Measurements from ENCODE around the gene RABL2B.

RABL2B gene

DNA sequence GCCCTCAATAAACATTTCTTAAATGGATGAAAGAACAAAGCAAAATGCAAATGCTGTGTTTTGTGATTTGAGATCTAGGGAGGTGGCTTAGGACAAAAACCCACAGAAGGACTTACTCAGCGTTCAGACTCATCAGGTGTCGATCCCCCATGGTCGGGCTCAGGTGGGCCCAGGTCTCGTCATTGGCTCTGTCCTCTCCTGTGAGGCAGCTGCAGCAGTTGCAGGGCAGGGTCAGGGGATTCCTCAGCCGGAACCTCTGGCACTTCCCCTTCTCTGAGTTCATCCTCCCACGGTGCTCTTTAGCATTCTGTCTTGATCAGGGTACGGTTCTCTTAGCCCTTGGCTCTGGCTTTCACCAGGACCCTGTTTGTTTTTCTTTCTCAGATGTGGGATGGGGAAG, 59.4 kb downstream of the RABL2B start:
- H3K4me3 ChIP-seq (ENCODE audit: low read depth, low read length) = no peak overlapping the region
- DNase-seq (ENCODE audit: low read depth) = no peak
- TF ChIP-seq, protein P1, sequence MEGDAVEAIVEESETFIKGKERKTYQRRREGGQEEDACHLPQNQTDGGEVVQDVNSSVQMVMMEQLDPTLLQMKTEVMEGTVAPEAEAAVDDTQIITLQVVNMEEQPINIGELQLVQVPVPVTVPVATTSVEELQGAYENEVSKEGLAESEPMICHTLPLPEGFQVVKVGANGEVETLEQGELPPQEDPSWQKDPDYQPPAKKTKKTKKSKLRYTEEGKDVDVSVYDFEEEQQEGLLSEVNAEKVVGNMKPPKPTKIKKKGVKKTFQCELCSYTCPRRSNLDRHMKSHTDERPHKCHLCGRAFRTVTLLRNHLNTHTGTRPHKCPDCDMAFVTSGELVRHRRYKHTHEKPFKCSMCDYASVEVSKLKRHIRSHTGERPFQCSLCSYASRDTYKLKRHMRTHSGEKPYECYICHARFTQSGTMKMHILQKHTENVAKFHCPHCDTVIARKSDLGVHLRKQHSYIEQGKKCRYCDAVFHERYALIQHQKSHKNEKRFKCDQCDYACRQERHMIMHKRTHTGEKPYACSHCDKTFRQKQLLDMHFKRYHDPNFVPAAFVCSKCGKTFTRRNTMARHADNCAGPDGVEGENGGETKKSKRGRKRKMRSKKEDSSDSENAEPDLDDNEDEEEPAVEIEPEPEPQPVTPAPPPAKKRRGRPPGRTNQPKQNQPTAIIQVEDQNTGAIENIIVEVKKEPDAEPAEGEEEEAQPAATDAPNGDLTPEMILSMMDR (IDR thresholded peaks at IDR 0.05; ENCODE audit: low read depth, low read length, missing control alignments) = no peak

DNA sequence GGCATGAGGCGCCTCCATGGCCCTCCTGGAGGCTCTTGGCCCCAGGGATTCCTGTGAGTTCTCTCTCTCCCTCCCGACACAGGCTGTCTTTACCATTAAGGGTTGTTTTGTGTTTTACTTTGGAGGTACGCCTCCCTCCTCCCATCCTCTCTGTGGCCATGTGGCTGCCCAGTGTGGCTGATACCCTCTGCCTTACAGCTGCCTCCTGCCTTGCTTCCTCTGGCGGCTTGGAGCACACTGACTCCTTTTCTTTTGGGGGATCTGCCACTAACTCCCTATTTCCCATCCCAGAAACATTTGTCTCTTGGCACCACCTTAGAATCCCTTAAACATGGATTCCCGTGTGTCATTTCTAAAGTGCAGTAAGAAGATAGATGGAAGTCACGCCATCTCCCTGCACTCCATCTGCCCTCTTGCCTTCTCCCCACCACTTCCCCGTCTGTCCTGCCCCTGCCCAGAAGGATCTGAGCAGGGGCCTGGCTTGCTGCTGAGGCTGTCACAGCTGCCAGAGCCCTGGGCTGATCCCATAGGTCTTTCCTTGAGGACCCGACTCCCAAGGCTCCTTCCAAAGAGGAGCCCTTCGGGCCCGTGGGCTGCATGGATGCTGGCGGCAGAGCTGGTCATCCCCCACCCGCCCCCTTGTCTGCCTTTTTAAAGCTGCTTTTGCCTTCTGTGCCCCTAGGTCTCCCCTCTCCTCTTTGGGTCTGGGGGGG, 60.6 kb downstream of the RABL2B start:
- TF ChIP-seq, protein P1 (IDR thresholded peaks at IDR 0.05; ENCODE audit: low read depth, low read length, missing control alignments) = no peak
- no peak for DNase-seq (ENCODE audit: low read depth)
- H3K4me3 ChIP-seq (ENCODE audit: low read depth, low read length) = no peak overlapping the region

DNA sequence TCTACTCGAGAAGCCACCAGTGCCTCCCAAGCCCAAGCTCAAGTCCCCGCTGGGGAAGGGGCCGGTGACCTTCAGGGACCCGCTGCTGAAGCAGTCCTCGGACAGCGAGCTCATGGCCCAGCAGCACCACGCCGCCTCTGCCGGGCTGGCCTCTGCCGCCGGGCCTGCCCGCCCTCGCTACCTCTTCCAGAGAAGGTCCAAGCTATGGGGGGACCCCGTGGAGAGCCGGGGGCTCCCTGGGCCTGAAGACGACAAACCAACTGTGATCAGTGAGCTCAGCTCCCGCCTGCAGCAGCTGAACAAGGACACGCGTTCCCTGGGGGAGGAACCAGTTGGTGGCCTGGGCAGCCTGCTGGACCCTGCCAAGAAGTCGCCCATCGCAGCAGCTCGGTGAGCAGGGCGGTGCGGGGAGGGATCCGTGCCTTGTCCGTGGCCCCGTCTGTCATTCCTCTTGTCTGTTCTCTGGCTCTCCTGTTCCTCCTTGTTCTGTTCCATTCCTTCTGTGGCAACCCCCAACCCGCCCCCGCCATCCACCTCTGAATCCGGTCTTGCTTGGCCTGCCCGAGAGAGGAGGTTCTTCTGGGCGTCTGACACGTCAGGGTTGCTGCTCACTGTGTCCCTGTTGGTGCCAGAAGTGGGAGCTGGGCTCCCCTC, 61.3 kb downstream of the RABL2B start:
- no peak overlapping the region for H3K4me3 ChIP-seq (ENCODE audit: low read depth, low read length)
- DNase-seq (ENCODE audit: low read depth) = no peak
- TF ChIP-seq, protein P1 (IDR thresholded peaks at IDR 0.05; ENCODE audit: low read depth, low read length, missing control alignments) = no peak

DNA sequence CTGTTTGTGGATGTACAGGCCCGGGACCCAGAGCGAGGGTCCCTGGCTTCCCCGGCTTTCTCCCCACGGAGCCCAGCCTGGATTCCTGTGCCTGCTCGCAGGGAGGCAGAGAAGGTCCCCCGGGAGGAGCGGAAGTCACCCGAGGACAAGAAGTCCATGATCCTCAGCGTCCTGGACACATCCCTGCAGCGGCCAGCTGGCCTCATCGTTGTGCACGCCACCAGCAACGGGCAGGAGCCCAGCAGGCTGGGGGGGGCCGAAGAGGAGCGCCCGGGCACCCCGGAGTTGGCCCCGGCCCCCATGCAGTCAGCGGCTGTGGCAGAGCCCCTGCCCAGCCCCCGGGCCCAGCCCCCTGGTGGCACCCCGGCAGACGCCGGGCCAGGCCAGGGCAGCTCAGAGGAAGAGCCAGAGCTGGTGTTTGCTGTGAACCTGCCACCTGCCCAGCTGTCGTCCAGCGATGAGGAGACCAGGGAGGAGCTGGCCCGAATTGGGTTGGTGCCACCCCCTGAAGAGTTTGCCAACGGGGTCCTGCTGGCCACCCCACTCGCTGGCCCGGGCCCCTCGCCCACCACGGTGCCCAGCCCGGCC, 62.1 kb downstream of the RABL2B start:
- TF ChIP-seq, protein P1 (IDR thresholded peaks at IDR 0.05; ENCODE audit: low read depth, low read length, missing control alignments) = no peak
- H3K4me3 ChIP-seq (ENCODE audit: low read depth, low read length) = no peak overlapping the region
- DNase-seq (ENCODE audit: low read depth) = no peak

DNA sequence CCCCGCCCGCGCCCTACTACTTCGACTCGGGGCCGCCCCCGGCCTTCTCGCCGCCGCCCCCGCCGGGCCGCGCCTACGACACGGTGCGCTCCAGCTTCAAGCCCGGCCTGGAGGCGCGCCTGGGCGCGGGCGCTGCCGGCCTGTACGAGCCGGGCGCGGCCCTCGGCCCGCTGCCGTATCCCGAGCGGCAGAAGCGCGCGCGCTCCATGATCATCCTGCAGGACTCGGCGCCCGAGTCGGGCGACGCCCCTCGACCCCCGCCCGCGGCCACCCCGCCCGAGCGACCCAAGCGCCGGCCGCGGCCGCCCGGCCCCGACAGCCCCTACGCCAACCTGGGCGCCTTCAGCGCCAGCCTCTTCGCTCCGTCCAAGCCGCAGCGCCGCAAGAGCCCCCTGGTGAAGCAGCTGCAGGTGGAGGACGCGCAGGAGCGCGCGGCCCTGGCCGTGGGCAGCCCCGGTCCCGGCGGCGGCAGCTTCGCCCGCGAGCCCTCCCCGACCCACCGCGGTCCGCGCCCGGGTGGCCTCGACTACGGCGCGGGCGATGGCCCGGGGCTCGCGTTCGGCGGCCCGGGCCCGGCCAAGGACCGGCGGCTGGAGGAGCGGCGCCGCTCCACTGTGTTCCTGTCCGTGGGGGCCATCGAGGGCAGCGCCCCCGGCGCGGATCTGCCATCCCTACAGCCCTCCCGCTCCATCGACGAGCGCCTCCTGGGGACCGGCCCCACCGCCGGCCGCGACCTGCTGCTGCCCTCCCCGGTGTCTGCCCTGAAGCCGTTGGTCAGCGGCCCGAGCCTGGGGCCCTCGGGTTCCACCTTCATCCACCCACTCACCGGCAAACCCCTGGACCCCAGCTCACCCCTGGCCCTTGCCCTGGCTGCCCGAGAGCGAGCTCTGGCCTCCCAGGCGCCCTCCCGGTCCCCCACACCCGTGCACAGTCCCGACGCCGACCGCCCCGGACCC, 62.9 kb downstream of the RABL2B start:
- no peak overlapping the region for H3K4me3 ChIP-seq (ENCODE audit: low read depth, low read length)
- TF ChIP-seq, protein P1 (IDR thresholded peaks at IDR 0.05; ENCODE audit: low read depth, low read length, missing control alignments) = no peak
- no peak for DNase-seq (ENCODE audit: low read depth)

DNA sequence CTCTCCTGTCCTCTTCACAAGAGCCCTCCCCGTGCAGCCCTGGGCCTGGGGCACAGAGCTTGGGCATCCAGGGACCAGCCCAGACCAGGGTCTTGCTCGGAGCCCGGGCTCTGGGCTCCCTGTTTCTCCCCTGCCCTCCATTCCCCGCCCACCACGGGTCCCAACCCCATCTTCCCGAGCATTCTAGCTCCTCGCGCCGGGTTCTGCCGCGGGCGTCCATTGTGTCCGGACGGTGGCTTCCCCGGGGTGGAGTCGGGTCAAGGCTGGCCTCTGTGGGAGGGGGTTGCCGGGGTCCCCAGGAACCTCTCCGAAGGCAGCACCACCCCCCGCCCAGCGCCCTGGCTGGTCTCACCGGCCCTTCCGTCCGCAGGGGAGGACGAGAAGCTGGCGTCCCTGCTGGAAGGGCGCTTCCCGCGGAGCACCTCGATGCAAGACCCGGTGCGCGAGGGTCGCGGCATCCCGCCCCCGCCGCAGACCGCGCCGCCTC, 63.6 kb downstream of the RABL2B start:
- DNase-seq (ENCODE audit: low read depth) = no peak
- no peak overlapping the region for H3K4me3 ChIP-seq (ENCODE audit: low read depth, low read length)
- TF ChIP-seq, protein P1 (IDR thresholded peaks at IDR 0.05; ENCODE audit: low read depth, low read length, missing control alignments) = no peak

Measured in GM12864 (cell line).